DOHH2 (cell line): Measurements from ENCODE around the gene DUS2.

Experiments
- H3F3A ChIP-seq: fragments of 200-600 bp; sonication (generic), shearing (Covaris generic); 2 replicates; pipeline ENCODE4 v1.6.0; 2016; ENCODE audit warnings: antibody characterized with exemption, mild to moderate bottlenecking; ENCODE audit not compliant: control insufficient read depth, insufficient read depth
- H3K27ac ChIP-seq: fragments of 200-600 bp; sonication (generic); 2 replicates; pipeline ENCODE4 v1.5.1; 2014; ENCODE audit warnings: low read depth, mild to moderate bottlenecking, low read length, moderate library complexity
- H3K27me3 ChIP-seq: fragments of 200-600 bp; sonication (generic); 2 replicates; pipeline ENCODE4 v1.6.1; 2014; ENCODE audit warnings: mild to moderate bottlenecking, low read length, mixed read lengths; ENCODE audit not compliant: control insufficient read depth
- H3K36me3 ChIP-seq: fragments of 200-600 bp; sonication (generic); 2 replicates; pipeline ENCODE4 v1.6.1; 2014; ENCODE audit warnings: mild to moderate bottlenecking, low read length, moderate library complexity, mixed read lengths; ENCODE audit not compliant: control insufficient read depth
- H3K4me1 ChIP-seq: fragments of 200-600 bp; sonication (generic); 2 replicates; pipeline ENCODE4 v1.6.1; 2014; ENCODE audit warnings: mild to moderate bottlenecking, low read length, mixed read lengths; ENCODE audit not compliant: control insufficient read depth
- H3K4me2 ChIP-seq: fragments of 200-600 bp; sonication (generic); 2 replicates; pipeline ENCODE4 v1.6.0; 2014; ENCODE audit warnings: mild to moderate bottlenecking, low read length, moderate library complexity
- H3K4me3 ChIP-seq: fragments of 200-600 bp; sonication (generic); 2 replicates; pipeline ENCODE4 v1.5.1; 2014; ENCODE audit warnings: mild to moderate bottlenecking, low read length, mixed read lengths
- H3K79me2 ChIP-seq: fragments of 200-600 bp; sonication (generic); 2 replicates; pipeline ENCODE4 v1.6.1; 2014; ENCODE audit warnings: mild to moderate bottlenecking, low read length, mixed read lengths; ENCODE audit not compliant: control insufficient read depth
- H3K9me2 ChIP-seq: fragments of 200-600 bp; sonication (generic); replicated peaks from 2 replicates; pipeline ENCODE4 v1.6.1; 2014; ENCODE audit warnings: mild to moderate bottlenecking, low read length, mixed read lengths; ENCODE audit not compliant: control insufficient read depth
- H3K9me3 ChIP-seq: fragments of 200-600 bp; sonication (generic); 2 replicates; pipeline ENCODE4 v1.6.1; 2014; ENCODE audit warnings: antibody characterized with exemption, low read length, mixed read lengths; ENCODE audit not compliant: control insufficient read depth, insufficient read depth
- H4K20me1 ChIP-seq: fragments of 200-600 bp; sonication (generic); 2 replicates; pipeline ENCODE4 v1.6.0; 2014; ENCODE audit warnings: low read depth, mild to moderate bottlenecking, antibody characterized with exemption, low read length, moderate library complexity; ENCODE audit not compliant: control insufficient read depth, insufficient read depth
- EZH2phosphoT487 ChIP-seq: fragments of 200-600 bp; sonication (generic); IDR thresholded peaks from 2 replicates; pipeline ENCODE4 v1.6.1; 2017; ENCODE audit warnings: borderline replicate concordance, mild to moderate bottlenecking, antibody characterized with exemption, low read length, moderate library complexity, mixed read lengths
- TF ChIP-seq, protein P1 (sequence below): fragments of 200-600 bp; sonication (generic); IDR thresholded peaks from one replicate; pipeline ENCODE4 v1.5.1; 2014; ENCODE audit warnings: antibody characterized with exemption, mild to moderate bottlenecking, low read depth, low read length; ENCODE audit not compliant: poor library complexity, severe bottlenecking

The DUS2 gene

DNA sequence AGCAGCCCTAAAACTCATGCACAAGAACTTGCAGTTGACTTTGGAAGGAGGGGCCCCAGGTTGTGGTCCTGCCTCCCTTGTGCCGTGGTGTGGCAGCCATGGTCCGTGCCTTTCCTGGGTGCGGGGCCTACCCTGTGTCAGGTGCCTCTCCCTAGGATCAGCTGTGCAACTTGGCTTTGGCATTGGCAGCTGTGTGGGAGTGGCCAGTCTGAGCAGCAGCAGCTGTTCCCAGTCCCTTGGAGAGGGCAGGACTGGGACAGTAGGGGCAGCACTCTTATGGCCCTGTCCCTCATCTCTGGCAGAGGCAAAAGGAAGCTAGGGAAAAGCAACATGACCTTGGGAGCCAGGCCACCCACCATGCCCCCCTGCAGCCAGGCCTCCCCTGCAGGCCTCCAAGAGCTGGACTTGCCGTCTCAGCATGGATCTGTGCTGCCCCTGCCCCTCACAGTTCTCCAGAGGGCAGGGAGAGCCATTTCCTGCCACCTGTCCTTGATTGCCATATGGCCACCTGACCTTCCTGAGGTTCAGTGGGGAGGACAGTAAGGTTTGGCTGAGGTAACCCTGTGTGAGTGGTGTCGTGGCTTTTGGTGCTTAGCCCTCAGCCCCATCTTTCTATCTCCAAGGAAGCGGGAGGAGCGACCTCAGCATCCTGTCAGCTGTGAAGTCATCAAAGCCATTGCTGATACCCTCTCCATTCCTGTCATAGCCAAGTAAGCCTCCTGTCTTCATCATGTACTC is 46.6 kb downstream of the DUS2 start:
- Histone ChIP-seq H4K20me1 (peaks cover 6% of the 10 kb centered on the region; the same call in 1 of the 2 replicates), H3K79me2 (no peaks in the 10 kb centered on the region), H3K27me3 (no peaks in the 10 kb centered on the region), H3K36me3 (peaks cover 46% of the 10 kb centered on the region), H3K4me3 (peak overlapping the region; percentile 50), H3K4me2 (peak overlapping the region; percentile 69), H3K9me3 (no peaks in the 10 kb centered on the region), H3K4me1 (peaks cover 55% of the 10 kb centered on the region), H3F3A (peaks cover 19% of the 10 kb centered on the region), H3K27ac (peak overlapping the region; percentile 73), H3K9me2 (no peaks in the 10 kb centered on the region)
- TF ChIP-seq, protein P1, sequence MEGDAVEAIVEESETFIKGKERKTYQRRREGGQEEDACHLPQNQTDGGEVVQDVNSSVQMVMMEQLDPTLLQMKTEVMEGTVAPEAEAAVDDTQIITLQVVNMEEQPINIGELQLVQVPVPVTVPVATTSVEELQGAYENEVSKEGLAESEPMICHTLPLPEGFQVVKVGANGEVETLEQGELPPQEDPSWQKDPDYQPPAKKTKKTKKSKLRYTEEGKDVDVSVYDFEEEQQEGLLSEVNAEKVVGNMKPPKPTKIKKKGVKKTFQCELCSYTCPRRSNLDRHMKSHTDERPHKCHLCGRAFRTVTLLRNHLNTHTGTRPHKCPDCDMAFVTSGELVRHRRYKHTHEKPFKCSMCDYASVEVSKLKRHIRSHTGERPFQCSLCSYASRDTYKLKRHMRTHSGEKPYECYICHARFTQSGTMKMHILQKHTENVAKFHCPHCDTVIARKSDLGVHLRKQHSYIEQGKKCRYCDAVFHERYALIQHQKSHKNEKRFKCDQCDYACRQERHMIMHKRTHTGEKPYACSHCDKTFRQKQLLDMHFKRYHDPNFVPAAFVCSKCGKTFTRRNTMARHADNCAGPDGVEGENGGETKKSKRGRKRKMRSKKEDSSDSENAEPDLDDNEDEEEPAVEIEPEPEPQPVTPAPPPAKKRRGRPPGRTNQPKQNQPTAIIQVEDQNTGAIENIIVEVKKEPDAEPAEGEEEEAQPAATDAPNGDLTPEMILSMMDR: no peak
- TF ChIP-seq EZH2phosphoT487: no peak

DNA sequence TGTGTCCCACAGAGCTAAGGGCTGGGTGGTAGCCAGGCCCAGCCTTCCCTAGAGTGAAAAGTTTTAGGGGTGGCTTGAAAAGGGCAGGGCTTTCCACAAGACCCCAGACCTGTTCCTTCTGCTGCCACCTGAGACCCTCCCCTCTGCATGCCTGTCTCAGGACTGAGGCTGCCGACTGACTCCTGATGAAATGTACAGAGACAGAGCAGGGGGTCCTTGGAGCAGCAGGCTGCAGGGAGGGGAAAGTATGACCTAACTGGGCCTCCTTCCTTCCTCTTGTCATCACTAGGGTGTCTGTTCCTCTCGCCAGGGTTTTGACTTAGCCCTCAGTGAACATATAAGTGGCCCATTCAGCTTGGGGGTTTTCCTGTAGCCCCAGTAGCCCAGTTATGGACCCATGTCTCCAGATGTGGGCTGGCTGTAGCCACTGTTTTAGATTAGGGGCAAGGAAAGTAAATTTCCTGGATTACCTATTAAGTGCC is 47.2 kb downstream of the DUS2 start:
- peak overlapping the region; percentile 50 for H3K4me3 ChIP-seq
- no peaks in the 10 kb centered on the region for H3K9me2 ChIP-seq
- peaks cover 45% of the 10 kb centered on the region for H3K36me3 ChIP-seq
- H3K79me2 ChIP-seq: no peaks in the 10 kb centered on the region
- no peaks in the 10 kb centered on the region for H3K27me3 ChIP-seq
- peaks cover 19% of the 10 kb centered on the region for H3F3A ChIP-seq
- peaks cover 3% of the 10 kb centered on the region; the same call in 1 of the 2 replicates for H4K20me1 ChIP-seq
- H3K27ac ChIP-seq: peak overlapping the region; percentile 73
- peak overlapping the region; percentile 69 for H3K4me2 ChIP-seq
- TF ChIP-seq, protein P1: no peak
- TF ChIP-seq EZH2phosphoT487: no peak
- peaks cover 61% of the 10 kb centered on the region for H3K4me1 ChIP-seq
- H3K9me3 ChIP-seq: no peaks in the 10 kb centered on the region

DNA sequence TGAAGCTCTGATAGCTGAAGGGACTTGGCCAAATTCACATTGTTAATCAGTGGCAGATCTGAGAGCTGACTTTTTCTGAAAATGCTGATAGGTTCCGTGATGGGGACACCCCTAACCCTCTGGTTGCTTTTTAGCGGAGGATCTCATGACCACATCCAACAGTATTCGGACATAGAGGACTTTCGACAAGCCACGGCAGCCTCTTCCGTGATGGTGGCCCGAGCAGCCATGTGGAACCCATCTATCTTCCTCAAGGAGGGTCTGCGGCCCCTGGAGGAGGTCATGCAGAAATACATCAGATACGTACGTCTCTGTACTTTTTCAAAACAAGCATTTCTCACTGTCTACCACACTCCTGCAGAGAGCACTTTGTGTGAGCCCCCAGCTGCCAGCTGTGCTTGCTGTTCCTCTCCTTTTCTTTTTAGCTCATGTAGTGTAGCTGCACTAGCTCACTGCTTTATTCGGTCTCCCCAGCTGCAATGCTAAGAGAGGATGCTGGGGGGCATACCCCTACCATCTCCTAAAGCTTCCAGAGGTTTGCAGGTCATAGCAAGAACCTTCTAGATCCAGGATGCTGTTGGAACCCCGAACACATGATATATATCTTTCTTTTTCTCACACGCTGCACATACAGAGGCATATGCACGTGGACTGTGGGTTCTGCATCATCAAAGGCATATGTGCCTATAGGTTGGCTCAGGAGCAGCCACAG is 47.9 kb downstream of the DUS2 start:
- peak overlapping the region; percentile 73 for H3K27ac ChIP-seq
- TF ChIP-seq, protein P1: peak; percentile 46
- no peak for TF ChIP-seq EZH2phosphoT487
- peaks cover 68% of the 10 kb centered on the region for H3K4me1 ChIP-seq
- no peaks in the 10 kb centered on the region for H3K9me3 ChIP-seq
- peaks cover 1% of the 10 kb centered on the region; the same call in 1 of the 2 replicates for H4K20me1 ChIP-seq
- no peaks in the 10 kb centered on the region for H3K27me3 ChIP-seq
- peak overlapping the region; percentile 50 for H3K4me3 ChIP-seq
- H3K4me2 ChIP-seq: peak overlapping the region; percentile 69
- H3K79me2 ChIP-seq: no peaks in the 10 kb centered on the region
- peaks cover 50% of the 10 kb centered on the region for H3K36me3 ChIP-seq
- H3F3A ChIP-seq: peaks cover 19% of the 10 kb centered on the region
- no peaks in the 10 kb centered on the region for H3K9me2 ChIP-seq
